HEK293 (cell line): ENCODE measurements around the gene USE1.

Experiments
- ATF2 ChIP-seq: fragments of 450-650 bp; formaldehyde crosslinking; IDR thresholded peaks from 2 replicates; pipeline ENCODE4 v1.5.1; 2016; ENCODE audit warnings: missing biosample characterization, missing genetic modification characterization, low read depth
- GLI2 ChIP-seq: fragments of 450-650 bp; formaldehyde crosslinking; IDR thresholded peaks from 2 replicates; pipeline ENCODE4; 2017; ENCODE audit warnings: missing biosample characterization, missing genetic modification characterization, low read depth, borderline replicate concordance
- HIC1 ChIP-seq: fragments of 450-650 bp; formaldehyde crosslinking; IDR thresholded peaks from 2 replicates; pipeline ENCODE4 v1.5.1; 2016; ENCODE audit warnings: missing biosample characterization, missing genetic modification characterization
- MYNN ChIP-seq: fragments of 450-650 bp; formaldehyde crosslinking; IDR thresholded peaks from 2 replicates; pipeline ENCODE4 v1.5.1; 2016; ENCODE audit warnings: missing biosample characterization, missing genetic modification characterization, borderline replicate concordance
- ZNF585B ChIP-seq: fragments of 450-650 bp; formaldehyde crosslinking; IDR thresholded peaks from 2 replicates; pipeline ENCODE4 v1.5.1; 2016; ENCODE audit warnings: missing biosample characterization, missing genetic modification characterization
- TF ChIP-seq, protein P1 (sequence below): fragments of 450-650 bp; formaldehyde crosslinking; IDR thresholded peaks from 2 replicates; pipeline ENCODE4 v1.5.1; 2016; ENCODE audit warnings: missing biosample characterization, missing genetic modification characterization

DNA sequence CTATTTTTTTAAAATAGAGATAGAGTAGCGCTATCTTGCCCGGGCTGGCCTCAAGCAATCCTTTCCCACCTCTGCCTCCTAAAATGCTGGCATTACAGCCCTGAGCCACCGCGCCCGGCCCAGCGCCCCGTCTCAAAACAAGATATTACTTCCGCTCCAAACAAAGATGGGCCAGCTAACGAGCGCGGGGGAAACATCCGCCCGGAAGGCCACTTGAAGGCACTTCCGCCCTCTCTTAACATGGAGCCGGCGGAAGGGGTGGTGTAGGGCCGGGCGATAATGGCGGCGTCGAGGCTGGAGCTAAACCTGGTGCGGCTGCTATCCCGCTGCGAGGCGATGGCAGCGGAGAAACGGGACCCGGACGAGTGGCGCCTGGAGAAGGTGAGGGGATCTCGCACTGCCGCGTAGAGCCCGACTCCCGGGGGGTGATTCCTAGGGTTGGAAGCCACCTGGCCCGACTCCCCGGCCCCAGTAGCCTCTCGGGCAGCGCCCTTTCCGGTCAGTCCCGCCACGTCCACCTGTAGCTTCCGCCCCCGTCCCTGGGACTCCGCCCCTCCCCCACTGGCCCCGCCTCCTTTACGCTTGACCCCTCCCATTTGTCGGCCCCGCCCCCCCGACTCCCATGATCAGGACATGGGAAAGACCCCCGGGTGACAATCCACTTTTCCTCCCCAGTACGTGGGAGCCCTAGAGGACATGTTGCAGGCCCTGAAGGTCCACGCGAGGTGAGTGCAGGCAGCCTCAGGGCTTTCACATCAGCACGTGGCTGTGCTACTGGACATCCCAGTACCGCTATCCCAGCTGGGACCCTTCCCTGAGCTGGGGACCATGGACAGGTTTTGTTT lies at the start of gene USE1:
- TF ChIP-seq, protein P1, sequence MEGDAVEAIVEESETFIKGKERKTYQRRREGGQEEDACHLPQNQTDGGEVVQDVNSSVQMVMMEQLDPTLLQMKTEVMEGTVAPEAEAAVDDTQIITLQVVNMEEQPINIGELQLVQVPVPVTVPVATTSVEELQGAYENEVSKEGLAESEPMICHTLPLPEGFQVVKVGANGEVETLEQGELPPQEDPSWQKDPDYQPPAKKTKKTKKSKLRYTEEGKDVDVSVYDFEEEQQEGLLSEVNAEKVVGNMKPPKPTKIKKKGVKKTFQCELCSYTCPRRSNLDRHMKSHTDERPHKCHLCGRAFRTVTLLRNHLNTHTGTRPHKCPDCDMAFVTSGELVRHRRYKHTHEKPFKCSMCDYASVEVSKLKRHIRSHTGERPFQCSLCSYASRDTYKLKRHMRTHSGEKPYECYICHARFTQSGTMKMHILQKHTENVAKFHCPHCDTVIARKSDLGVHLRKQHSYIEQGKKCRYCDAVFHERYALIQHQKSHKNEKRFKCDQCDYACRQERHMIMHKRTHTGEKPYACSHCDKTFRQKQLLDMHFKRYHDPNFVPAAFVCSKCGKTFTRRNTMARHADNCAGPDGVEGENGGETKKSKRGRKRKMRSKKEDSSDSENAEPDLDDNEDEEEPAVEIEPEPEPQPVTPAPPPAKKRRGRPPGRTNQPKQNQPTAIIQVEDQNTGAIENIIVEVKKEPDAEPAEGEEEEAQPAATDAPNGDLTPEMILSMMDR (tag by site-specific recombination): peak; percentile 16; the same call in 1 of the 2 replicates
- TF ChIP-seq GLI2 (tag by site-specific recombination) (no peak), HIC1 (tag by site-specific recombination) (peak; percentile 78), MYNN (tag by site-specific recombination) (no peak), ZNF585B (tag by site-specific recombination) (no peak), ATF2 (tag by site-specific recombination) (no peak)
